Motor neuron (in vitro differentiated cells): ENCODE measurements around the gene KLF6. TPM values are rescaled to one million over a fixed set of nuclear protein-coding genes. Genes with fewer than 3 reads are reported as not detected.

ENCODE experiments used
- ATAC-seq, 8 experiments: fragments of 200-7000 bp; cut with Tn5 transposase; replicated peaks in 6 of 8; 2 replicates each; pipeline ENCODE4 v1.8.0; 2021; ENCODE audit warnings: mild to moderate bottlenecking in 8 of 8, moderate library complexity in 8 of 8
- H3K27ac ChIP-seq, 2 donors: fragments of 250-450 bp; sonication (Bioruptor Pico); 2 replicates each; pipeline ENCODE4 v1.9.0; 2021; ENCODE audit warnings: antibody characterized with exemption in 2 of 2, mild to moderate bottlenecking in 2 of 2, moderate library complexity in 1 of 2
- H3K4me1 ChIP-seq, 2 donors: fragments of 250-450 bp; sonication (Bioruptor Pico); replicated peaks in 1 of 2; 2 replicates each; pipeline ENCODE4 v1.6.1; 2021; ENCODE audit warnings: antibody characterized with exemption in 2 of 2, mild to moderate bottlenecking in 2 of 2, moderate library complexity in 1 of 2
- H3K4me3 ChIP-seq, 5 donors: fragments of 250-450 bp; sonication (Bioruptor Pico); 2 replicates each; pipeline ENCODE4 v1.9.0; 2021; ENCODE audit warnings: antibody characterized with exemption in 5 of 5, mild to moderate bottlenecking in 5 of 5, moderate library complexity in 4 of 5
- WGBS, 10 experiments: fragments of 450-650 bp; shearing (Covaris generic); methylation state at CpG; one replicate each; pipeline ENCODE4 v1.0.0; 2022; 5-methylcytosine and 5-hydroxymethylcytosine counted together
- in situ Hi-C, 9 experiments: fragments of 400-800 bp; cut with MboI; loops; one replicate each; pipeline ENCODE4 v1.15.0; 2021; ENCODE audit warnings: low sequenced_read_pairs in 9 of 9, low pct_unique_long_range_greater_than_20kb in 2 of 9; ENCODE audit not compliant: unreplicated experiment in 9 of 9
- total RNA-seq, 8 experiments: library from RNA; unstranded; fragments of 300-600 nt; gene quantifications; 2 replicates each; pipeline versions ENCODE4 v1.2.3 to v1.2.4, GENCODE V29; 2022

The KLF6 gene
- total RNA-seq, 8 experiments from 2014 or later, result 7.9 to 30.7 (median 23.7) TPM

DNA sequence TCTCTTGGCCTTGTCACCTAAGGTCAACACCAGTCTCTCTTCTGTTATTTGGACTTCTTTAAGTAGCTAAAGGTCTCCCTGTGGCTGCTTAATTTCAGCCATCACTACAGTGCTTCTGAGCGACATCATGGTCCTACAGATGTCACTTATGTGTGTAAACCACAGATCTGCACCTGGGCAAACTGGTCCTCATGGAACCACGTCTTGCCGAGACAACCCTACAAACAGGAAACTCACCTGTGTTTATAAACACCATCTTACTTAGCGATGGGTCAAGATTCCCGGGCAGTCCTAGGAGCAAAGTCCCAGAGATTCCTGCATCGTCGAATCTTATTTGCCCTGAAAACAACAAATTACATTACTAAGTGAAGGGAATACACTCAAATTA lies 27.8 kb downstream of the KLF6 start:
- peaks cover 19 to 21% of the 10 kb centered on the region in 2 donors for H3K4me1 ChIP-seq
- 90 to 100% (median 100%) methylated on average over 2 to 5 of the region's 7 CpGs; no CpG with 5 or more reads in 2 of the 10 experiments for WGBS, 10 experiments
- in situ Hi-C loops, result loop anchor here in 1 of 9 experiments (25.0 kb wide), 1 partner anchor 495 kb away; no protein-coding TSS in a partner anchor

DNA sequence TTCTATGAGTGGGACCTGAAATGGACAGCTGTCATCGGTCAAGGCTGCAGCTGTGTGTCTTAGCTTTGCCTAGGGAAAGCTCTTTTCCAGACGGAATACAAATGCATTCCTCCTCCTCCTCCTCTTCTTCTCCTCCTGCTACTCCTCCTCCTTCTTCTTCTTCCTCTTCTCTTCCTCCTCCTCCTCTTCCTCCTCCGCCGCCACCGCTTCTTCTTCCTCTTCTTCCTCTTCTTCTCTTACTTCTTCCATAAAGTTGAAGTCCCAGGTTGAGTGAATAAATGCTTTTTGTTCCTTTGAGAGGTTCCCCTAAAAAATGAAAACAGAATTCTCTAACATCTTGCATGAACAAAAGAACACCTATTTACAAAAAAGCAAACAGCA lies 28.7 kb downstream of the KLF6 start:
- 75 to 100% (median 89%) methylated on average over 1 to 5 of the region's 5 CpGs; no CpG with 5 or more reads in 1 of the 10 experiments for WGBS, 10 experiments
- H3K4me3 ChIP-seq, result no peak overlapping the region
- in situ Hi-C loops, result loop anchor here in 1 of 9 experiments (25.0 kb wide), 1 partner anchor 494 kb away; no protein-coding TSS in a partner anchor
- no peak overlapping the region for H3K27ac ChIP-seq
- no peak for ATAC-seq
- peaks cover 10 to 13% of the 10 kb centered on the region in 2 donors for H3K4me1 ChIP-seq

More for the DNA sequence above, 27.8 kb downstream of the KLF6 start:
- no peak for ATAC-seq
- Histone ChIP-seq H3K4me3 (no peak overlapping the region), H3K27ac (no peak overlapping the region)

DNA sequence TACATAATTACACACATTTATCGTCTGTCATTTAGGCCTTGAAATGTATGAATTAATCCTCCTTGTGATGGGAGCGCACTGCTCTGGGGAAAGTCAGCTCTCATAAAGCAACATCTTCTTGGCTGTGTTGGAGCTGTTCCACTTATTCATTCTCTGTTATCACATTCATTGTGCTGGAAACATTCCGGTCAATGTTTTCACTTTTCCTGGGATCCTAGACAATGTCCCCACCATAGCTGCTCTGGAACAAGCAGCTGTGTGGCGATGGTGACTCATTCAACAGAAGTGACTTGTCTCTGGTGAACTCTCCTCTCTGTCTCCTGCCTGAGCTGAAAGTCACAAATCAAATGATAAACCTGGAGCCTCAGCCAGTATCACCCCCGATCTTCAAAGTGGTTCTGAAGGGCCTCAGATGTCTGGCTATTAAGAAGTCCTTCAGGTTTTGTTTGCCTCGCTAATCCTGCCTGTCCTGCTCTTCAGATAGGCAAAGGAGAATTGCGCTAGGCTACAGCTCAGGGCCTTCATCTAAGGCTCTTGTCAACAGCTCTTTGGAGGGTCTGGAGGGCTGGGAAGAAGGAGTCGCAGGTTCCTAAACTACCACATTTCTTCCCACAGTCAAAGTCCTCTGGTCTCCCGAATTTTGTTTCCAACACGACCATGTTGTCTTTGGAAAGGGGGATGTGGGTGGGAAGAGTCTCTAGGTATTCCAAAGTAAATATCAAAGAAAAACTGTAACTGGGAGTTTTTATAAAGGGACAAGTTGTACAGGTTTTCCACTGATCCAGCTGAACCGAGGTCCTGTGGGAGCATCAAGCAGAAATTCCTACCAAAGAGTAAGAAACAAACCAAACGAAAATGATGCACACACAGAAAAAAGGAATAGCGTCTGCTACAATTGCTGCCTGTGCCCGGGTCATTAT lies 29.3 kb downstream of the KLF6 start:
- peak overlapping the region in 1 of 2 donors; percentile 57 for H3K27ac ChIP-seq
- ATAC-seq, result peak in 7 of 8 experiments; percentile 42 to 91 (median 90)
- in situ Hi-C loops, result loop anchor here in 1 of 9 experiments (25.0 kb wide), 1 partner anchor 493 kb away; no protein-coding TSS in a partner anchor
- H3K4me1 ChIP-seq, result peaks cover 12 to 19% of the 10 kb centered on the region in 2 donors
- 0 to 94% (median 81%) methylated on average over 1 to 12 of the region's 14 CpGs for WGBS, 10 experiments
- no peak overlapping the region for H3K4me3 ChIP-seq

DNA sequence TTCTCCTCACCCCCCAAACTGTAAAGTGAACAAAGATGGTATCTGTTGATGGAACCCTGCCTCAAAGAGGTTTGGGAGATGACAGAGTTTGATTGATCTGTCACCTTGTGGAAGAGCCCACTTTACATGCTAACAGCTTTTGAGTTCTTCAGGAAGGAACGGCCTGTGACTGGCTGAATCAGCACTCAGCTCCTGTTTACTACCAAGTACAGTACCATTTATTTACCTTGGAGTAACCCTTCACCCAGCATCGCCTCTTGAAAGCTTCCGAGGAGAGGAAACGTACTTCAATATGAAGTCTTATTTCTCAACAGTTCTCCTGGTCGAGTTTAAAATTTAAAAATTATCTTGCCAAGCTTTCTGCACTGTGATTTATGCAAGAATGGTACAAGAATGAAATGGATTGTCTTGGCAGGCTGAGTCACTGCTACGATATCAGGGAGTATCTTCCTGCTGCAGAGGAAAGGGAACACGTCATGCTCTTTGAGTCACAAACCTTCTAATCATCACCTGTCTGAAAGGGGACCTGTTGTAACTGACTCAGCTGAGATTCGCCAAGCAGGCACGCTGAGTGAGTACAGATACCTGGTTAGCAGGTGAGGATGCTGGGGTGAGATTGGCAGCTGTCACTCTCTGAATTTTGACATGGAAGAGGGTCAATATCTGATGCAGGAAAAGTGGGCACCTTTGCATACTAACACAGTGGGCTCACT lies 30.1 kb downstream of the KLF6 start:
- Histone ChIP-seq H3K27ac (peak overlapping the region in 1 of 2 donors; percentile 57), H3K4me1 (peaks cover 20 to 27% of the 10 kb centered on the region in 2 donors), H3K4me3 (no peak overlapping the region)
- WGBS, 10 experiments, result 0 to 94% (median 70%) methylated on average over 1 to 9 of the region's 9 CpGs; no CpG with 5 or more reads in 1 of the 10 experiments
- in situ Hi-C loops, result loop anchor here in 1 of 9 experiments (25.0 kb wide), 1 partner anchor 493 kb away; no protein-coding TSS in a partner anchor
- peak in 7 of 8 experiments; percentile 68 to 99 (median 85) for ATAC-seq

DNA sequence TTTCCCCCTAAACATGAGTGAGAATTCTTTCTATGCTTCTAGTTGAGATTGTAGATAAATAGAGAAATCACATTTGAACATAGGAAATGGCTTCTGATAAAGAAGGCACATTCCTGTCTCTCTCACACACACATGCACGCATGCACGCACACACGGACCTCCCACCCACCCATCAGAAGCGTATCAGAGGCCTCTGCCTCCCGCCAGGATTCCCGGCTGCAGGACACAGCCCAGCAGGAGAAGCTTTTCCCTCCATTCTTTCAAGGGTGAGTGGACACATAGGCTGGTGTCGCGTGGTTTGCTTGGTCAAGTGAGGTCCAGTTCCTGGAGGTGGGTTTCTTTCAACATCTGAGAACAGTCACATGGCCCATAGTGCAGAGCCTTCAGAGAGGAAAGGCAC lies 34.2 kb downstream of the KLF6 start:
- H3K27ac ChIP-seq, result no peak overlapping the region
- 44 to 93% (median 87%) methylated on average over 1 to 6 of the region's 8 CpGs; no CpG with 5 or more reads in 5 of the 10 experiments for WGBS, 10 experiments
- H3K4me3 ChIP-seq, result no peak overlapping the region
- in situ Hi-C loops, result loop anchor here in 1 of 9 experiments (25.0 kb wide), 1 partner anchor 489 kb away; no protein-coding TSS in a partner anchor
- no peak for ATAC-seq
- peaks cover 38 to 40% of the 10 kb centered on the region in 2 donors for H3K4me1 ChIP-seq

DNA sequence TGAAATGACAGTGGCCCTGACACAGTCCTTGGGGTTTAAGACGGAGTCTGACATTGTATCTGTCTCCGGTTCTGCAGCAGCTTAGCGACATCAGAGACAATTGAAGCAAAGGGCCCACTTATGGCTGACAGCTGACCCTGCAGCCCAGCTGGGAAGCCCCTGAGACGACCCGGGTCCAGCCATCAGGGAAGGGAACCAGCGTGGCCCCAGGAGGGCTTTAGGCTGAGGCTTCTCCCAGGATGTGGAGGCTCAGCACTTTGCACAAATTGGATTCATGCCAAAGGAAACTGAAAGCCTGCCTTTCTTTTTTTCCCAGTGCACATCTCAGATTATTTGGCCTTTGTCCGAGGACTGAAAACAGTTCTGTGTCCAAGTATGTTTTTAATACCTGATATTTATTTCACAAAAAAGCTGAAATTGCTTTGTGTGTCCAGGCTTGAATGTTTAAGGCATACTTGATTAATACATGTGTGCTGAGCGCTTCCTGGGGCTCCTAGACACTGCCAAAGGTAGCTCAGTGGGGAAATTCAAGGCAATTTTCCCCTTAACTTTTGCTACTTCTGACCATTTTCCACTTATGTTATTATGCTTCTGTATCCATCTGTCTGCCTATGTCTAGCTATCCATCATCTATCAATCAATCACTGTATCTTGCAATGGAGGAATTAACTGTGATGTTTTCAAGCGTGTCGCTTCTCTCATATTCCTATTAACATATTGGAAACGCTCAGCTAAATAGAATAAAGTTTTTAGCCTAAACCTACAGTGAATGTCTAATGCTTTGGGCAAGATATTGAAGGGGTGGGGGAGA lies 34.8 kb downstream of the KLF6 start:
- in situ Hi-C loops, result loop anchor here in 1 of 9 experiments (25.0 kb wide), 1 partner anchor 488 kb away; no protein-coding TSS in a partner anchor
- peak in 5 of 8 experiments; percentile 77 to 83 (median 82) for ATAC-seq
- Histone ChIP-seq H3K4me3 (no peak overlapping the region), H3K4me1 (peaks cover 31 to 34% of the 10 kb centered on the region in 2 donors), H3K27ac (peak overlapping the region; percentile 13 to 29)
- WGBS, 10 experiments, result 35 to 100% (median 63%) methylated on average over 2 to 10 of the region's 11 CpGs

DNA sequence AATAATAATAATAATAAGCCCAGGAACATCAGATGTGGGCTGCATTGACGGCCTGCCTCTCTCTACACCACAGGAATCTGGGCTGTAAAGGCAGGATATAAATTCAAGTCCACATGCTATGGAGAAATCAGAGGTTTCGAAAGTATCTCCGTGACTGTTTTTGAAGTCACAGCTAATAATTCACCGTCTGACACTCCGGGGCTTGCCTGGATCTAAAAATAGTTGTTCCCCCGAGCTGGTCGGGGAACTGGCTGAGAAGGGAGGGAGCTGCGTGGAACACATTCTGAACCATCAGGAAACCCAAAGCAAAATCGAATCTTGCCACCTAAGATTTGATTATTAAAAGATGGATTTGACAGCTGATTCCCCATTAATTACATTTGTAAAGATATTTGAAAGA lies 35.4 kb downstream of the KLF6 start:
- peak in 7 of 8 experiments; percentile 32 to 89 (median 87) for ATAC-seq
- in situ Hi-C loops, result no loop called here
- 0 to 41% (median 26%) methylated on average over 1 to 9 of the region's 9 CpGs; no CpG with 5 or more reads in 4 of the 10 experiments for WGBS, 10 experiments
- Histone ChIP-seq H3K4me3 (no peak overlapping the region), H3K27ac (peak overlapping the region; percentile 13 to 29), H3K4me1 (peaks cover 31% of the 10 kb centered on the region in 2 donors)

DNA sequence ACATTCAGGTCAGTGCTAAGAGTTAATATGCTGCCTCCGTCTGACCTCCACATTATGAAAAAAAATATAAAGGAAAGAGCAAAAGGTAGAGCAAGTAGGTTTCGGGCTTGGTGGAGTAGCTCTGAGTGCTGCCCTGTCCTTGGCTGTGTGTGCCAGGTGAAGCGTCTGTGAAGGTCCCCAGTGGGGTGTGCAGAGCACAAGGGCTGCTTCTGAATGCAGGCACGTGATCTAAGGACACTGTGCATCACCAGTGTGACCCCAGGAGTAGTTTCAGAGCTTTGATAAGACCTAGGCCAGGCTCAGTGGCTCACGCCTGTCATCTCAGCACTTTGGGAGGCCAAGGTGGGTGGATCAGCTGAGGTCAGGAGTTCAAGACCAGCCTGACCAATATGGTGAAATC lies 36.0 kb downstream of the KLF6 start:
- ATAC-seq, result no peak
- 71 to 100% (median 87%) methylated on average over 1 to 4 of the region's 5 CpGs; no CpG with 5 or more reads in 3 of the 10 experiments for WGBS, 10 experiments
- Histone ChIP-seq H3K4me1 (peaks cover 31% of the 10 kb centered on the region in 2 donors), H3K27ac (no peak overlapping the region), H3K4me3 (no peak overlapping the region)
- in situ Hi-C loops, result no loop called here

DNA sequence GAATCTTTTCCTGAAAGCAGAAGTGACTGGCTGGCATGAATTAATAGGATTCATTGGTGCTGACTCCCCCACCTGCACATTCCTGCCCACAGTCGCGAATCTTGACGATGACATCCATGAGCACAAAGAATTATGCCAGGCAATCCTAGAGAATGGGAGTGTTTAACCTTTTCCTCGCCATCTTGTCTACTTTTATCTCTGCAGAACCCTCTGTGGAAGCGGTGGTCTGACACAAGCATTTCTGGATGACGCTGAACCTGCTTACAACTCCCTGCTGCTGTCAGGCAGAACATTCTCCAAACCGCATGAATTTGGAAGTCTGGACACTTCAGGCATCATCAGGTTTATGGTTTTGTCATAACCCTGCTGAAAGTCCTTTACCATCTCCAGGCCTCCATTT lies 36.5 kb downstream of the KLF6 start:
- no peak overlapping the region for H3K27ac ChIP-seq
- in situ Hi-C loops, result no loop called here
- 52 to 100% (median 80%) methylated on average over 1 to 7 of the region's 7 CpGs; no CpG with 5 or more reads in 1 of the 10 experiments for WGBS, 10 experiments
- H3K4me3 ChIP-seq, result no peak overlapping the region
- ATAC-seq, result no peak
- peaks cover 31% of the 10 kb centered on the region in 2 donors for H3K4me1 ChIP-seq

DNA sequence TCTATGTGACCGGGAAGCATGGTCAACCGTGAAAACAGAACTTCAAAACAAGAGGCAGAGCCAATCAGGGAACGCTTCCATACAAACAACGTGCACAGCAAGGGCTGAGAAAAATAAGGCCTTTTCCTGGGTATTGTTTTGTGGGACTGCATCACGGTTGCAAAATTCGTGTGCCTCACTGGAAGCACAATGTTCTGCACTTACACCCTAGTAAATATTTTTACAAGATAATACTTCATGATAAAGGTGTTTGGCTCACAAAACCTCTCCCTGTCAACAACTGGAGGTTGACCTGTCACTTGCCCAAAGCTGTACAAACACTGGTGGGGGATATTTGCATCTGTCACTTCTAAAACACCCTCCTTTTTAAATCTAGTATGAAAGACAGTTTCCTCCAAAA lies 37.0 kb downstream of the KLF6 start:
- WGBS, 10 experiments, result 25 to 79% (median 57%) methylated on average over 1 to 6 of the region's 6 CpGs; no CpG with 5 or more reads in 2 of the 10 experiments
- ATAC-seq, result no peak
- H3K4me3 ChIP-seq, result no peak overlapping the region
- in situ Hi-C loops, result no loop called here
- H3K4me1 ChIP-seq, result peaks cover 31% of the 10 kb centered on the region in 2 donors
- H3K27ac ChIP-seq, result no peak overlapping the region

DNA sequence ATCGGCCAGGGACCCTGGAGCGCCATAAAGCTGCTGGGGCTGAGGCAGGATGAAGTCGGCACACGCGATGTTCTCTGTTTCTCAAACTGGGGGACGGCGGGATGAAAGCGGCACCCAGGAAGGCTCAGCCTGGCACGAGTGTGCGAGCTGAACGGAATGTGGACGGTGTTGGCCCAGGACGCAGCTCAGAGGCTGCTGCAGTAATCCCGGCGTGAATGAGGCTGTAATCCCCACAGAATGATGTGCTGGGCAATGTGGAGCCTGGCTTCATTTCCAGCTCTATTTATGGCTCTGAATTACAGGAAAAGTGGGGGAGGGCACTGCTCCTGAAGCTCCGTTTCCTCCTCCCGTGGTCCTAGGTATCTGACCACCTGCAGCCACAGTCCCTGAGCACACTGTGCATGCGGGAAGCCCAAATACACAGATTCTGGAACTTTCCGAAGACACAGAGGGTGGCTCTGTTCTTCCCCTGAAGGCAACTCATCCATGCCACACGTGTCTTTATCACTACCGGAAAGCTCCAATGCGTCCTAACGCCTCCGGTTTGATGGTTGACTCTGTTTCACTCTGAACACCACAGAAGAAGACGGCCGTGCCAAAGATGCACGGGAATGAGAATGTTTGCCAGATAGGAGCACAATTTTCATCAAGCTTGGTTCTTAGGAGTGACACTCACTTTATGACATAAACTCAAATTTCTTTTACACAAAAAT lies 37.6 kb downstream of the KLF6 start:
- Histone ChIP-seq H3K4me1 (peaks cover 31% of the 10 kb centered on the region in 2 donors), H3K27ac (no peak overlapping the region), H3K4me3 (no peak overlapping the region)
- in situ Hi-C loops, result no loop called here
- ATAC-seq, result no peak
- WGBS, 10 experiments, result 77 to 100% (median 89%) methylated on average over 3 to 19 of the region's 27 CpGs; no CpG with 5 or more reads in 3 of the 10 experiments
